ENCODE measurements around the gene EDDM13. TPM values are rescaled to one million over a fixed set of nuclear protein-coding genes. Genes with fewer than 3 reads are reported as not detected.

EDDM13 gene
- total and polyA plus RNA-seq, 2 of the 8 experiments (the other 6 are each of a cell fraction or from before 2014, with no cell fraction given): not detected

DNA sequence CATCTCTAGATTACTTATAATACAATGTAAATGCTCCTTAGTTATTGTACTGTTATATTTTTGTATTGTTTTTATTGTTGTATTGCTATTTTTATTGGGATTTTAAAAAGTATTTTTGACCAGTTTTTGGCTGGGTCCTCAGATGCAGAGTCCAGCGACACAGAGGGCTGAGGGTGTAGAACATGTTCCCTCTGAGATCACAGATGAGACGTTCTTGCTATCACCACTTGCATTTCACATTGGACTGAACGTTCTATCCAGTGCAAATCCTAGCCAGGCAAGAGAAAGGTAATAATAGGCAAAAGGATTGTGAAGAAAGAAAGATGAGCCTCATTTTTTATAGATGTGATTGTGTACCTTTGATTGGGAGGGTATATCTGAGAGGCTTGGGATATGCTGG, 27.1 kb downstream of the EDDM13 start (continued):
- no peak for TF ChIP-seq SP1 (IDR thresholded peaks at IDR 0.05; ENCODE audit: low read depth, low read length)
